Measurements from ENCODE around the gene THSD1.
"Not testable (repeated sequence)": the region's sequence is repeated elsewhere in the genome, so short reads cannot be mapped to it uniquely, and the experiment has no call there.

Gene THSD1

GRCh38 chr13:52405767-52406494 lies at the start of gene THSD1:
Gene THSD1 (minus strand): TSS chr13:52406172. CDS start chr13:52402600, 3,572 bp downstream.
- no peak for DNase-seq

DNA sequence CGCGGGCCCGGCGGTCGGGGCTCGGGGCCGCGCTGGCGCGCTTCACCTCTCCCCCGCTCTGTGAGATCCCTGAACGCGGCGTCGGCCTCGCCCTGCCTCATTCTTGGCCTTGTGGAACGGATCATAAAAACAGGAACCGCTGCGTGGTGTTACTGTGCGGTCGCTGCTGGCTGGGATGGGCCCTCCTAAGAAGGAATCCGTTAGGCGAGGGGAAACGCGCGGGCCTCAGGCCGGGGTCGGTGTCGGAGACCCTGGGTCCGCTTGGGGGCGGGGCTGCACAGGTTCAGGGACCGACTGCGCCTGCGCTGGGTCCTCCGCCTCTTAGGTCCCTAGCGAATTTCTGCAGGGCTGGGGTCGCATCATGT lies 49.7 kb upstream of the THSD1 start:
- peak; percentile 48 for DNase-seq

DNA sequence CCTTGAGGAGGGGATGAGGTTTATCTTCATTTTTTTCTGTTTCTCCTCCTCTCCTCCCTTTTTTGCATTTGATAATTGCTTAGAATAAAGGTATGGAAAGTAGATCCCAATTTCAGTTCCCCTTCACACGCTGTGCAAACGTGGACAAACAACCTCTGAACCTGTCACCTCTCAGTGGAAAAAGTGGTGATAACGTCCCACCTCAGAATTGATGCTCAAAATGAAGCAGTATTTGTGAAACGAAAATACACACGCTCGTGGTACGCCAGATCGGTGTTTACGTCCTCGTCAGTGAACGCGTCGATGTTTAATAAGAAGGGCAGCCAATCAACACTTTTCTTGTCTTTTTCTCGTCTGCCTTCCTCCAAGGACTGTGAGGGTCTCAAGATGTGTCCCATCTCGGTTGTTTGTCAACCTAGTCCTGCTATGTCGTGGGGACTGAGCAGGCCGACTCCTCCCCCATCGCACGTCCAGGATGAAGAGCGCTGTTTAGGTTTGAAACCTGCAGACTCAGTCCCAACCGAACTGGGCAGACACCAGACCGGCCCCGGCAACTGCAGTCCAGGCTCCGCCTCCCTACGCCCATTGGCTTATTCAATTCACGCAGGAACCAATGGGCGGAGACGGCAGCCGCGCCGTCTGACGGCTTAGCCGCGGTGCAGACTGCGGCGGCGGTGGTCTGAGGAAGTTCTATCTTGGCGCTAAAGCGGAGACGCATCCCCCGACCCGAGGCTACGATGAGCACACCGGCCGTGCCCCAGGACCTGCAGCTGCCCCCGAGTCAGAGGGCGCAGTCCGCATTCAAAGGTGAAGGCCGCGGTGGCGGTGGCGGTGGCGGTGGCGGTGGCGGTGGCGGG lies 49.1 kb upstream of the THSD1 start, which contains the start of gene CKAP2:
CKAP2 (plus strand) TSS at position 659 of the 857 bp plus-strand sequence; CDS start at position 738, 79 bp downstream.
- DNase-seq, result peak; percentile 78

DNA sequence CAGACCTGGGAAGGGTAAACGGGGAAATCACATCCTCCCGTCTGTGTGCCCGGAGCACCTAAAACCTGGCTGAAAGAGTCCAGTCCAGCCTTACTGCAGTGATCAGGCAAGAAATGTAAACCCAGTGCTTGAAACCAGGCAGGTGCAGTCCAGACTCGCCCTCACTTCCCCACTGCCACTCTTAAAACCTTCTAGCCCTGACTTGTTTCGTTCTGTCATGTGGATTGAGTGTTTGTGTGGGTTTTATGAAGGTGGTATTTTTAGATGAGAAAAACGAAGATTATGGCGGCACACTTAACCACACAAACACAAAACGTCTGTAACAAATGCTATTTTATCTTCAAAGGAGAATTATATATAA lies 48.5 kb upstream of the THSD1 start:
- no peak for DNase-seq

DNA sequence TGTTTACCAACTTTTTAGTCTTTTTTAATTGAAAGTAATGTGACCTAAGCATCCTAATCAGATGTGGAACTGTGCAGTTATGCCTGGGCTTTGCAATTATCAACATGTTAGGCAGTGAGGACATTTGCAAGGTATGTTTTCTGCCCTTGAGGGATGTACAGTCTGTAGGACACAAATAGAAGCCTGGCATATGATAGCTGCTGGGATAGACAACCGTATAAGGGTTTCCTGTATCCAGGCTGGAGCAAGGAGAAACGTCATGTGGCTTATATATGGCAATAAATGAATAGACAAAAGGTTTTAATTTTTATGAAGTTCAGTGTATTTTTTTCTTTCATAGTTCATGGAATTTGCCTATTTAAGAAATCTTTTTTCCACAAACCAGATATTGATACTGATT lies 46.5 kb upstream of the THSD1 start:
- no peak for DNase-seq

DNA sequence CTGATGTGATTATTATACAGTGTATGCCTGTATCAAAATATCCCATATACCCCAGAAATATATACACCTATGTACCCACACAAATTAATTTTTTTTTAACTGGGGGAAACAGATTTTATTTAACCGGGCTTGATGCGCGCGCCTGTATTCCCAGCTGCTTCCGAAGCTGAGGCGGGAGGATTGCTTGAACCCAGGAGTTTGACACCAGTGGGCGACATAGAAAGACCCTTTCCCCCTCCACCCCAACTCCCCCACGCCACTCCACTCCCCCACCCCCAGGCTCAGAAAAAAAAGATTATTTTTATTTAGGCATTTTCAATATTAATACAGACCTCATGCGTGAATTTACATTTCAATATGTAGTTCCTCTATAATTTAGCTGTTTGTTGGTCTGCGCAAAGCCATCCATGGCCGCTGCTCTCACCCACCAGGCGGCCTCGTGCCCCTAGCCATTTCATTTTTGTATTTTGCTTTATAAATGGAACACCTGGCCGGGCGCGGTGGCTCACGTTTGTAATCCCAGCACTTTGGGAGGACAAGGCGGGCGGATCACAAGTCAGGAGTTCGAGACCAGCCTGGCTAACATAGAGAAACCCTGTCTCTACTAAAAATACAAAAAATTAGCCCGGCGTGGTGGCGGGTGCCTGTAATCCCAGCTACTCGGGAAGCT lies 45.3 kb upstream of the THSD1 start:
- no peak for DNase-seq

- no peak for DNase-seq
These were observed 44.8 kb upstream of the THSD1 start for GRCh38 chr13:52450793-52451116.

DNA sequence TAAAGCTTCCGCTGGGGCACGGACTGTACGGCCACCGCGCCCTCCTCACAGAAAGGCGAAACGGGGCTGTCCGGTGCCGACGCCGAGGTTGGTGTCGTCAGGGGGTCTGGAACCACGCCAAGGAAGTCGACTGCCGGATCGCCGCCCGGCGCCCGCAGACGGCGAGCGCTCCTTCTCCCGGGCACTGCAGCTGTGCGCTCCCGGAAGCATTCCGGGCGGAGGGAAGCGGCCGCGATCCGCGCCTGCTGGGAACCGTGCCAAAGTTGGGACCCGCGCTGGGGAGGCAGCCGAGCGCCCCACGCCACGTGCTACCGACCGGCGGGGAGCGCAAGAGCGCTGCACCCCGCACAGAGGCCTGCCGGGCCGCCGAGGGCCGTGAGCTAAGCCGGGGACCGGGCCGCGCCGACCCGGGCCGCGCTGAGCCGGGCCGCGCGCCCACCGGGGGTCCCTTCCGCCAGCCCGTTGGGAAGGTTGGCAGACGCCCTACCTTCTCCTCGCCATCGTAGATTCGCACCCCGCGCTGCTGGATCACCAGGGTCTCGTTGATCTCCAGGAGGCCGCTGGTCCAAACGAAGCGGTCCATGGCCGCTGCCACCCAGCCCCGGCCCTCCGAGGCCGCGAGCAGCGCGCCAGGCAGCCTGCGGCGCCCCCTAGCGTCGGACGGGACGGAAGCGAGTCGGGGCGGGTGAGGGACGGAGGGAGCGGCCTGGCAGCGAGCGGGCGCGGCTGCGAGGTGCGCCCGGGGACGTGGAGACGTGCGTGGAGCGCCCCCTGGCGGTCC lies 44.2 kb upstream of the THSD1 start, which contains the start of gene VPS36:
VPS36 (minus strand) TSS at position 623 of the 781 bp plus-strand sequence; CDS start at position 583, 40 bp downstream.
- peak; percentile 78 for DNase-seq

GRCh38 chr13:52449331-52450011 lies 43.5 kb upstream of the THSD1 start:
- no peak for DNase-seq

DNA sequence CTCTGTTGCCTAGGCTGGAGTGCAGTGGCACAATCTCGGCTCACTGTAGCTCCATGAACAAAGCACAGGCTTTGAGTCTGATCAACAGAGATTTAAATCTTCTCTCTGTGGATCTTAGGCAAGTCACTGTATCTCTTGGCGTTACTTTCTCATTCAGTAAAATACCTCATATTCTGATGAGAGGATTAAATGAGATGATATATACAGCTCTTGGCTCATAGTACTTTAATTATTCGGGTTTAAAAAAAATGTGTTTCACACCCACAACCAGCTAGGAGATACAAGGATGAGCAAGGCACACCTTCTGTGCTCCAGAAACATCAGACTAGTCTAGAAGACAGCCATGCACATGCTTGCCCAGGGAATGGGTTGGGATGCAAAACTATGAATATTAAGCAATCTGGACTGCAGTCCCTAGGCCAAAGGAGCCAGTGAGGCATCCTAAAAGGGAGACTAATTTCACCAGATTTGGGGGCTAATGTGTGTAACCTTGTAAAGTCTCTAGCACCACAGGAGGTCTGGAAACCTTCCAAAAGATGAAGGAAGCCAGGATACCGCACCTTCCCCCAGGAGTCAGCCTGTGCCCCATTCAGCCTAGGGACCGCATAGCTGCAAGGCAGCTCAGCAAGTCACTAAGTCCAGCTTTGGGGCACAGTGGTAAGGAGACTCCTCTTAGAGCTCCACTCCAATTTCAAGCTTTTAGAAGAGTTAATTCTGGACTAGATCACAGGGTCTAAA lies 42.0 kb upstream of the THSD1 start:
- no peak for DNase-seq

- DNase-seq, result no peak
These were observed 41.4 kb upstream of the THSD1 start for GRCh38 chr13:52447354-52447753.

DNA sequence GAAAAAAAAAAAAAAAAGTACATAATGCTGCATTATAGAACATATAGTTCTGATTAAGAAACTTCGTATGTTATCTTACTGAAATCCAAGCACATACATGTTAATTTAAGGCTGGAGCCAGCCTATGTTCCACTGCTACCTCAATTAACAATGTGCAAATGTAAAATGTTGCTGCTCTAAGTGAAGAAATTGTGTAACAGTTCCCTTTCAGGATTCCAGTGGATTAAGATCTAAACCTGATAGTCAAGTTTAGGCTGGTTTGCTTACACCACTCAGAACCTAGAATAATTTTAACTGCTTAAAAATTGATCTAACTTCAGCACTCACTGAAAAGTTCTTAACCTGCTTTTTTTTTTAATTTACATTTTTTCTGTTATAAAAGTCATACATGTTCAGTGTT lies 40.3 kb upstream of the THSD1 start:
- no peak for DNase-seq

DNA sequence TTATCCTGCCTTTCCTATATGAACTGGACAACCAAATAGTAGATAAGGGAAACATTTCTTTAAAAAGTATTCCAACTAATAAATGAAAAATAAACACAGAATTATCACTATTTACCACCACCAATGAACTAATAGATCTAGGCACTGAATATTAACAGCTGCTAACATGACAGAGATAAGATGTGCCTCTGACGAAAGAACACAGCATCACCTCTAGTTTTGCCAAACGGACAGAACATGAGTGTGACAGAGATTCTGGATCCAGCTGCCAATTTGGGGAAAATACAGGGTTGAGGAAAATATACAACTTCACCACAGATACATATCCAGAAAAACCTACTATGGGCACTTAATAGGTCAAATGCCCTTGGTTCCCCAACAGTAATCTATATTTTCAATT lies 26.5 kb upstream of the THSD1 start:
- no peak for DNase-seq

DNA sequence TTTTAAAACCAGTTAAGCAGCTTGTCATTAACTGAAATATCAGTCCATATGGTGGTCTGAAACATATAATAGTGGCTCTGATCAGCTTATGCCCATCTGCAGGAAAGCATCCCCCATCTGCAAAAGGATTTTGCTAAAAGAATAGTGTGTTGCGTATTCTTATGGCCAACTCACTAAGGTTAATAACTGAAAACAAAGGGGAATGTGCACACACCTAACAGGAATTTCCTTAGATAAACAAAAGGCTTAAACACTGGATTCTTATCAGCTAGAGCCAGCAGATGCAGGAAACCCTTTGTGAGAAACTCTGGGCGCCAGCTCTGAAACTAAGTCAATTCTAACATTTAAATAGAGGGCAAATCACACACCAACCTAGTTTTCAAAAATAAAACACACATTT lies 22.3 kb upstream of the THSD1 start:
- DNase-seq, result no peak

DNA sequence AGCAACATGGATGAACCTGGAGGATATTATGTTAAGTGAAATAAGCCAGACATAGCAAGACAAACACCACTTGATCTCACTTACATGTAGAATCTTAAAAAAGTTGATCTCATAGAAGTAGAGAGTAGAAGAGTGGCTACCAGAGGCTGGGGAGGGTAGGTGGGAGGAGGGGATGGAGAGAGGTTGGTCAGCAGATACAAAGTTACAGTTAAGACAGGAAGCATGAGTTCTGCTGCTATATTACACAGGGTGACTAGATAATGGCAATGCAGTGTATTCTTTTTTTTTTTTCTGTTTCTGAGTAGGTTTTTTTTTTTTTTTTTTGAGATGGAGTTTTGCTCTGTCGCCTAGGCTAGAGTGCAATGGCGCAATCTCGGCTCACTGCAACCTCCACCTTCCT lies 15.2 kb upstream of the THSD1 start:
- no peak for DNase-seq

DNA sequence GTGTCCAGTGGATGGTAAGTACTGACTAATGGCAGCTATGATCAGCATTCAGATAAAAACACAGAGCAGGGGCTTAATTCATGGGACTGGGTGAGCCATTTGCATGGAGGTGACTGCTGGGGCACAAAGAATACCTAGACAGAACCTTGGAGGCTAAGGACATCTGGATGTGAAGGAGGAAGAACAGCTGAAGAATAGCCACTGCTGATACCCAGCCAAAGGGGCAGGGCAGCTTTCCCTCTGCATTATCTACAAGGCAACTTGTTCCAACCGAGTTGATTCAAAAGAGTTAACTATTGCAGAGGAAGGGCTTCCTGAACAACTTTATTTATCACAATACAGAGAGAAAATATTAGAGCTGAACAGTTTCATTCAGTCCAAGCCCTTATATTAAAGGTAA lies 13.1 kb upstream of the THSD1 start:
- DNase-seq, result no peak

- DNase-seq, result no peak
These were observed 9.0 kb upstream of the THSD1 start for GRCh38 chr13:52414963-52415362.

DNA sequence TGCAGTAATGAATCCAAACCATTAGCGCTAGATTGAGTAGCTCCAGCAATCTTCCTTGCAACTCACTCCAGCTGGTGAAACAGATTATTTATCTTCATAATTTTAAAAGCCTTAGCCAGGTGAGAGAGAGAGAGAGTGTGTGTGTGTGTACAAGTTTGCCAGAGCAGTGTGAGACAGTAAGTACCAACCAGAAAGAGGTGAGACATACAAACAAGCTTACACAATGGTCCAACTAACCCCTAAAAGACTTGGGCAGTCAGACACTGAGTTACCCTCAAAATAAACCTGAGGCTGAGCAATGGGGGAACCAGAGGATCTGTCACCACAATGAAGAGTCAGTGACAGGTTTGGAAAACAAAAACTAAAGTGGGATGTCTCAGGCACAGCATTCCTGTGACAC lies 8.1 kb upstream of the THSD1 start:
- no peak for DNase-seq

DNA sequence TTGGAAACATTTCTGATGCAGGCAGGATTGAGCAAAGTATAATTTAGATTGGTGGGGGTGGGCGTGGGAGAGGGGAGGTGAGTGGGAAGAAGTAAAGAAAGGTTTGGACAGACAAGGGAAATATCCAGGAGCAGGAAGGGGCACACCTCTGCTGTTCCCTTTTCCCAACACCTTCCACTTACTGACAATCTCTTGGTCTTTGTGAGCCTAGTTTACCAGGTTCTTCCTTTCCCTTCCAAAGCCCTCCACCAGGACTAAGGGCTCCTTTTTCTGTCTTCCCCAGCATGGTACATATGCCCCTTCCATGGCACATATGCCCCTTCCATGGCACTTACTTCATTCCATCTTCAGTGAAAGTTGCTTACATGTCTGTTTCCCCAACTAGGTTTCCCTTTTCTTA lies 6.2 kb upstream of the THSD1 start:
- DNase-seq, result no peak

DNA sequence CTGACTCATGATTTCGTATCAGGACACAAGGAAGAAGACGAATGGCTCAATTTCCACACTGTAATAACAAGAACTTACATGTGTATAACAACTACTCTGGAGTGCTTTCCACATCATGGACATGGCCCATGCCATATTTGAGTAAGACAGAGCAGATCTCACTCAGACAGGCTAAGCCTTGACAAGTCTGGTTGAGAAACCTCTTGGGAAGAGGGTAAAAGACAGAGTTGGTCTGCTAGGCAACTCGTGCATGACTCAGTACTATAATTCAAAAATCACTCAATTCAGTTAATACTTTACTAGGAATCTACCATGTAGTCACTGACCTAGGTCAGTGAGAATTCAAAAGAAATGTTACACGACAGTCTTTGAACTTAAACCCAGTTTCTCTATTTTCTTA lies 5.7 kb upstream of the THSD1 start:
- DNase-seq, result no peak

GRCh38 chr13:52408071-52408658 lies 2.2 kb upstream of the THSD1 start:
- DNase-seq, result not testable (repeated sequence)

Data from NCI-H1436 (cell line).